HL-60 (cell line): ENCODE results near the gene IL36B.

Source experiments
- DNase-seq, 2 experiments: peaks; one replicate each; pipeline ENCODE4 v3.0.0-alpha.2; 2010 to 2020; ENCODE audit warnings: low read depth in 1 of 2, low spot score in 1 of 2
- H3K27ac ChIP-seq: fragments of 250-450 bp; sonication (Bioruptor Pico); replicated peaks from 2 replicates; pipeline ENCODE4 v1.5.1; 2020; ENCODE audit warnings: mild to moderate bottlenecking, moderate library complexity
- H3K27me3 ChIP-seq: fragments of 250-450 bp; sonication (Bioruptor Pico); 2 replicates; pipeline ENCODE4 v1.5.1; 2021; ENCODE audit warnings: mild to moderate bottlenecking, moderate library complexity; ENCODE audit not compliant: insufficient read depth, poor library complexity, severe bottlenecking
- H3K4me3 ChIP-seq: replicated peaks from 2 replicates; pipeline ENCODE4 v1.5.1; 2011; ENCODE audit warnings: mild to moderate bottlenecking, control low read depth, low read length; ENCODE audit not compliant: insufficient read depth
- GABPA ChIP-seq: IDR thresholded peaks from 2 replicates; pipeline ENCODE4 v1.6.1; 2012; ENCODE audit warnings: low read depth
- POLR2AphosphoS5 ChIP-seq: IDR thresholded peaks from 2 replicates; pipeline ENCODE4 v1.6.1; 2012; ENCODE audit warnings: low read depth
- SPI1 ChIP-seq: IDR thresholded peaks from 2 replicates; pipeline ENCODE4 v1.6.1; 2012; ENCODE audit warnings: low read depth, mild to moderate bottlenecking, borderline replicate concordance
- TF ChIP-seq, protein P1 (sequence below): IDR thresholded peaks from one replicate; pipeline ENCODE4 v1.5.1; 2011; ENCODE audit warnings: low read length, control low read depth, inconsistent platforms; ENCODE audit not compliant: insufficient read depth
- TF ChIP-seq, protein P2 (sequence below): IDR thresholded peaks from 2 replicates; pipeline ENCODE4 v1.6.1; 2012; ENCODE audit warnings: low read depth; ENCODE audit not compliant: insufficient replicate concordance

The IL36B gene

DNA sequence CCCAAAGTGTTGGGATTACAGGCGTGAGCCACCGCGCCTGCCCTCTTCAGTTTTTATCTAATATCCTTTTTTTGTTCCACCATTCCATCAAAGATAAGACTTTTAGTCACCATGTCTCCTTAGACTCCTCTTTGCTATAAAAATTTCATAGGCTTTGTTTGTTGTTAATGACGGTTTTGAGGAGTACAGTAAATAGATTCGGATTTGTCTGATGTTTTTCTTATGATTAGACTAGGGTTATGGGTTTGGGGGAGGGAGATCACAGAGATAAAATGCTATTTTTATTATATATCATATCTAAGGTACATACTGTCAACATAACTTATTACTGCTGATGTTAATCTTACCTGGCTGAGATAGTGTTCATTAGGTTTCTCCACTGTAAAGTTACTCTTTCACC lies 6.2 kb downstream of the IL36B start:
- no peak overlapping the region for H3K4me3 ChIP-seq
- TF ChIP-seq, protein P1, sequence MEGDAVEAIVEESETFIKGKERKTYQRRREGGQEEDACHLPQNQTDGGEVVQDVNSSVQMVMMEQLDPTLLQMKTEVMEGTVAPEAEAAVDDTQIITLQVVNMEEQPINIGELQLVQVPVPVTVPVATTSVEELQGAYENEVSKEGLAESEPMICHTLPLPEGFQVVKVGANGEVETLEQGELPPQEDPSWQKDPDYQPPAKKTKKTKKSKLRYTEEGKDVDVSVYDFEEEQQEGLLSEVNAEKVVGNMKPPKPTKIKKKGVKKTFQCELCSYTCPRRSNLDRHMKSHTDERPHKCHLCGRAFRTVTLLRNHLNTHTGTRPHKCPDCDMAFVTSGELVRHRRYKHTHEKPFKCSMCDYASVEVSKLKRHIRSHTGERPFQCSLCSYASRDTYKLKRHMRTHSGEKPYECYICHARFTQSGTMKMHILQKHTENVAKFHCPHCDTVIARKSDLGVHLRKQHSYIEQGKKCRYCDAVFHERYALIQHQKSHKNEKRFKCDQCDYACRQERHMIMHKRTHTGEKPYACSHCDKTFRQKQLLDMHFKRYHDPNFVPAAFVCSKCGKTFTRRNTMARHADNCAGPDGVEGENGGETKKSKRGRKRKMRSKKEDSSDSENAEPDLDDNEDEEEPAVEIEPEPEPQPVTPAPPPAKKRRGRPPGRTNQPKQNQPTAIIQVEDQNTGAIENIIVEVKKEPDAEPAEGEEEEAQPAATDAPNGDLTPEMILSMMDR, result no peak
- no peak for TF ChIP-seq POLR2AphosphoS5
- TF ChIP-seq, protein P2, sequence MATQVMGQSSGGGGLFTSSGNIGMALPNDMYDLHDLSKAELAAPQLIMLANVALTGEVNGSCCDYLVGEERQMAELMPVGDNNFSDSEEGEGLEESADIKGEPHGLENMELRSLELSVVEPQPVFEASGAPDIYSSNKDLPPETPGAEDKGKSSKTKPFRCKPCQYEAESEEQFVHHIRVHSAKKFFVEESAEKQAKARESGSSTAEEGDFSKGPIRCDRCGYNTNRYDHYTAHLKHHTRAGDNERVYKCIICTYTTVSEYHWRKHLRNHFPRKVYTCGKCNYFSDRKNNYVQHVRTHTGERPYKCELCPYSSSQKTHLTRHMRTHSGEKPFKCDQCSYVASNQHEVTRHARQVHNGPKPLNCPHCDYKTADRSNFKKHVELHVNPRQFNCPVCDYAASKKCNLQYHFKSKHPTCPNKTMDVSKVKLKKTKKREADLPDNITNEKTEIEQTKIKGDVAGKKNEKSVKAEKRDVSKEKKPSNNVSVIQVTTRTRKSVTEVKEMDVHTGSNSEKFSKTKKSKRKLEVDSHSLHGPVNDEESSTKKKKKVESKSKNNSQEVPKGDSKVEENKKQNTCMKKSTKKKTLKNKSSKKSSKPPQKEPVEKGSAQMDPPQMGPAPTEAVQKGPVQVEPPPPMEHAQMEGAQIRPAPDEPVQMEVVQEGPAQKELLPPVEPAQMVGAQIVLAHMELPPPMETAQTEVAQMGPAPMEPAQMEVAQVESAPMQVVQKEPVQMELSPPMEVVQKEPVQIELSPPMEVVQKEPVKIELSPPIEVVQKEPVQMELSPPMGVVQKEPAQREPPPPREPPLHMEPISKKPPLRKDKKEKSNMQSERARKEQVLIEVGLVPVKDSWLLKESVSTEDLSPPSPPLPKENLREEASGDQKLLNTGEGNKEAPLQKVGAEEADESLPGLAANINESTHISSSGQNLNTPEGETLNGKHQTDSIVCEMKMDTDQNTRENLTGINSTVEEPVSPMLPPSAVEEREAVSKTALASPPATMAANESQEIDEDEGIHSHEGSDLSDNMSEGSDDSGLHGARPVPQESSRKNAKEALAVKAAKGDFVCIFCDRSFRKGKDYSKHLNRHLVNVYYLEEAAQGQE, result no peak
- no peak for TF ChIP-seq SPI1
- TF ChIP-seq GABPA, result no peak
- no peak overlapping the region for H3K27ac ChIP-seq
- no peaks in the 10 kb centered on the region for H3K27me3 ChIP-seq
- no peak for DNase-seq

- Histone ChIP-seq H3K27me3 (no peaks in the 10 kb centered on the region), H3K27ac (no peak overlapping the region), H3K4me3 (no peak overlapping the region)
- TF ChIP-seq, protein P1, result no peak
- TF ChIP-seq, protein P2, result no peak
- TF ChIP-seq POLR2AphosphoS5, result no peak
- no peak for TF ChIP-seq GABPA
- TF ChIP-seq SPI1, result no peak
- no peak for DNase-seq
Measured at GRCh38 chr2:113041871-113042270, 10.8 kb downstream of the IL36B start.

- Histone ChIP-seq H3K4me3 (no peak overlapping the region), H3K27ac (no peak overlapping the region), H3K27me3 (no peaks in the 10 kb centered on the region)
- TF ChIP-seq POLR2AphosphoS5, result no peak
- TF ChIP-seq, protein P2, result no peak
- TF ChIP-seq SPI1, result no peak
- no peak for TF ChIP-seq GABPA
- TF ChIP-seq, protein P1, result no peak
- no peak for DNase-seq
Measured at GRCh38 chr2:113039719-113040118, 12.9 kb downstream of the IL36B start.
